NCI-H526 (cell line): ENCODE measurements around the gene SETD1A.
A peak's percentile ranks its signal among the peaks of the same experiment; 100 is the strongest.

ENCODE experiments used
- DNase-seq, 2 experiments: peaks; one replicate each; lab custom pipeline; 2025; lab: John Stamatoyannopoulos, UW

SETD1A gene

GRCh38 chr16:30982548-30983288 is 25.2 kb downstream of the SETD1A start:
- DNase-seq, result no peak

- no peak for DNase-seq
These were observed 25.8 kb downstream of the SETD1A start for GRCh38 chr16:30983289-30983889.

GRCh38 chr16:30983898-30984610 is 26.5 kb downstream of the SETD1A start:
- no peak for DNase-seq

GRCh38 chr16:30984669-30985400 is 27.3 kb downstream of the SETD1A start, which contains the start of gene HSD3B7:
TSS of gene HSD3B7 (plus strand) at chr16:30985207. CDS start at chr16:30985659, 452 bp downstream.
- DNase-seq, result peak; percentile 37 to 86

- DNase-seq, result peak; percentile 55 to 85
These were observed 28.0 kb downstream of the SETD1A start for GRCh38 chr16:30985401-30986128.

- DNase-seq, result no peak
These were observed 28.8 kb downstream of the SETD1A start for GRCh38 chr16:30986129-30986991.

- no peak for DNase-seq
These were observed 30.1 kb downstream of the SETD1A start for GRCh38 chr16:30987581-30988190.

GRCh38 chr16:30989469-30990047 is 32.0 kb downstream of the SETD1A start:
- DNase-seq, result no peak

GRCh38 chr16:30990105-30990504 is 32.6 kb downstream of the SETD1A start:
- DNase-seq, result no peak

- no peak for DNase-seq
These were observed 33.5 kb downstream of the SETD1A start for GRCh38 chr16:30991052-30991451.

GRCh38 chr16:30992276-30992780 is 34.8 kb downstream of the SETD1A start:
- no peak for DNase-seq

GRCh38 chr16:30992931-30993816 is 35.6 kb downstream of the SETD1A start:
- DNase-seq, result no peak

- DNase-seq, result no peak
These were observed 38.4 kb downstream of the SETD1A start for GRCh38 chr16:30995927-30996323.

- peak in 1 of 2 experiments; percentile 21 for DNase-seq
These were observed 38.9 kb downstream of the SETD1A start for GRCh38 chr16:30996324-30996984.

GRCh38 chr16:30996985-30997724 is 39.6 kb downstream of the SETD1A start:
- peak in 1 of 2 experiments; percentile 67 for DNase-seq

- DNase-seq, result peak in 1 of 2 experiments; percentile 27
These were observed 40.5 kb downstream of the SETD1A start for GRCh38 chr16:30997725-30998711.
